SK-N-SH treated with all-trans-retinoic acid at 6 μM for 48 hours (cell line): ENCODE measurements around the gene RAC3.

Experiments used
- ATAC-seq: fragments of 200-7000 bp; cut with Tn5 transposase; 3 replicates; pipeline ENCODE4 v1.9.1; 2020; ENCODE audit warnings: mild to moderate bottlenecking, moderate library complexity
- ARNTL ChIP-seq: fragments of 450-650 bp; formaldehyde crosslinking; IDR thresholded peaks from 2 replicates; pipeline ENCODE4 v1.5.0; 2020; ENCODE audit warnings: low read depth, mild to moderate bottlenecking, moderate library complexity, borderline replicate concordance
- BACH2 ChIP-seq: fragments of 250-450 bp; sonication (Bioruptor Pico); IDR thresholded peaks from 2 replicates; pipeline ENCODE4 v1.9.0; 2021; ENCODE audit warnings: mild to moderate bottlenecking, borderline replicate concordance
- CSDC2 ChIP-seq: fragments of 250-450 bp; sonication (Bioruptor Pico); IDR thresholded peaks from 2 replicates; pipeline ENCODE4 v1.5.0; 2020; ENCODE audit warnings: mild to moderate bottlenecking, moderate library complexity
- ESRRG ChIP-seq: fragments of 250-450 bp; sonication (Bioruptor Pico); IDR thresholded peaks from 2 replicates; pipeline ENCODE4 v1.6.1; 2021; ENCODE audit warnings: mild to moderate bottlenecking
- GLIS3 ChIP-seq: fragments of 250-450 bp; sonication (Bioruptor Pico); IDR thresholded peaks from 2 replicates; pipeline ENCODE4 v1.5.0; 2020; ENCODE audit warnings: mild to moderate bottlenecking, moderate library complexity
- ISL1 ChIP-seq: fragments of 250-450 bp; sonication (Bioruptor Pico); IDR thresholded peaks from 2 replicates; pipeline ENCODE4 v2.1.2; 2022; ENCODE audit warnings: mild to moderate bottlenecking, moderate library complexity
- OSR1 ChIP-seq: fragments of 250-450 bp; sonication (Bioruptor Pico); IDR thresholded peaks from 2 replicates; pipeline ENCODE4 v1.8.0; 2022; ENCODE audit warnings: moderate library complexity, mild to moderate bottlenecking, inconsistent platforms
- PPARA ChIP-seq: fragments of 250-450 bp; sonication (Bioruptor Pico); IDR thresholded peaks from 2 replicates; pipeline ENCODE4 v1.5.0; 2020; ENCODE audit warnings: mild to moderate bottlenecking, borderline replicate concordance
- RARB ChIP-seq: fragments of 250-450 bp; sonication (Bioruptor Pico); IDR thresholded peaks from 2 replicates; pipeline ENCODE4 v1.8.0; 2021; ENCODE audit warnings: mild to moderate bottlenecking, moderate library complexity
- SNAI2 ChIP-seq: fragments of 250-450 bp; sonication (Bioruptor Pico); IDR thresholded peaks from 2 replicates; pipeline ENCODE4 v1.5.0; 2020; ENCODE audit warnings: mild to moderate bottlenecking, moderate library complexity
- TCF4 ChIP-seq: fragments of 250-450 bp; sonication (Bioruptor Pico); IDR thresholded peaks from 2 replicates; pipeline ENCODE4 v1.8.0; 2021; ENCODE audit warnings: mild to moderate bottlenecking, moderate library complexity, borderline replicate concordance
- TOX ChIP-seq: fragments of 250-450 bp; sonication (Bioruptor Pico); IDR thresholded peaks from 2 replicates; pipeline ENCODE4 v1.8.0; 2021; ENCODE audit warnings: mild to moderate bottlenecking, moderate library complexity, borderline replicate concordance
- ZC3H10 ChIP-seq: fragments of 250-450 bp; sonication (Bioruptor Pico); IDR thresholded peaks from 2 replicates; pipeline ENCODE4 v1.5.1; 2021; ENCODE audit warnings: mild to moderate bottlenecking, moderate library complexity
- ZFP3 ChIP-seq: fragments of 250-450 bp; sonication (Bioruptor Pico); IDR thresholded peaks from 2 replicates; pipeline ENCODE4 v1.5.0; 2020; ENCODE audit warnings: mild to moderate bottlenecking, moderate library complexity
- ZNF565 ChIP-seq: fragments of 450-650 bp; formaldehyde crosslinking; conservative IDR thresholded peaks from 2 replicates; pipeline ENCODE4 v1.5.0; 2020; ENCODE audit warnings: low read depth, mild to moderate bottlenecking, moderate library complexity
- ZNF70 ChIP-seq: fragments of 450-650 bp; formaldehyde crosslinking; IDR thresholded peaks from 2 replicates; pipeline ENCODE4 v1.5.0; 2020; ENCODE audit warnings: mild to moderate bottlenecking, moderate library complexity
- ZNF8 ChIP-seq: fragments of 450-650 bp; formaldehyde crosslinking; IDR thresholded peaks from 2 replicates; pipeline ENCODE4 v1.5.0; 2020; ENCODE audit warnings: mild to moderate bottlenecking, moderate library complexity
- TF ChIP-seq, protein P1 (sequence below): fragments of 250-450 bp; sonication (Bioruptor Pico); IDR thresholded peaks from 2 replicates; pipeline ENCODE4 v1.8.0; 2020; ENCODE audit warnings: mild to moderate bottlenecking, moderate library complexity, borderline replicate concordance
- TF ChIP-seq, protein P2 (sequence below): fragments of 250-450 bp; sonication (Bioruptor Pico); IDR thresholded peaks from 2 replicates; pipeline ENCODE4 v1.5.0; 2020; ENCODE audit warnings: mild to moderate bottlenecking, moderate library complexity
- TF ChIP-seq, protein P3 (sequence below): fragments of 250-450 bp; sonication (Bioruptor Pico); IDR thresholded peaks from 2 replicates; pipeline ENCODE4 v1.8.0; 2021; ENCODE audit warnings: low read depth, mild to moderate bottlenecking, moderate library complexity, borderline replicate concordance

The RAC3 gene

DNA sequence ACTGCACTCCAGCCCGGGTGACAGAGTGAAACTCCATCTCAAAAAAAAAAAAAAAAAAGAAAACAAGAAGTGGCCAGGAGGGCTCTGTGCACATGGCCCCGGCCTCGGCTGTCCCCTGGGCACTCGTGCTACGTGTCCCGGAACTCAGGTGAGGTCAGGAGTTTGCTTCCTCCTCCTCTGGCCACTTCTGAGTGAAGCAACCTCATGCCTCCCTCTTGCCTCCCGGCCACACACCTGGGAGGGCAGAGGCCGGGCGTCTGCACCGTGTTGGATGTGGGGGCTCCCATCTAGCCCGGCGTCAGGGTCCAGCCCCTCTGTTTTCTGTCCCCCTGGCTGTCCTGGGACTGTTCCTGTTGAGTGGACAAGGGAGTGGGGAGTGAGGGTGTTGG lies 31.9 kb upstream of the RAC3 start:
- TF ChIP-seq TOX (no peak), CSDC2 (CRISPR knock-in tag) (no peak), ISL1 (CRISPR knock-in tag) (no peak), ZNF565 (CRISPR knock-in tag) (no peak), GLIS3 (CRISPR knock-in tag) (no peak), OSR1 (no peak), ZFP3 (CRISPR knock-in tag) (no peak), ZNF8 (no peak), RARB (CRISPR knock-in tag) (no peak), ZC3H10 (CRISPR knock-in tag) (no peak), ARNTL (CRISPR knock-in tag) (no peak), SNAI2 (CRISPR knock-in tag) (no peak), ESRRG (CRISPR knock-in tag) (no peak)
- TF ChIP-seq, protein P1, sequence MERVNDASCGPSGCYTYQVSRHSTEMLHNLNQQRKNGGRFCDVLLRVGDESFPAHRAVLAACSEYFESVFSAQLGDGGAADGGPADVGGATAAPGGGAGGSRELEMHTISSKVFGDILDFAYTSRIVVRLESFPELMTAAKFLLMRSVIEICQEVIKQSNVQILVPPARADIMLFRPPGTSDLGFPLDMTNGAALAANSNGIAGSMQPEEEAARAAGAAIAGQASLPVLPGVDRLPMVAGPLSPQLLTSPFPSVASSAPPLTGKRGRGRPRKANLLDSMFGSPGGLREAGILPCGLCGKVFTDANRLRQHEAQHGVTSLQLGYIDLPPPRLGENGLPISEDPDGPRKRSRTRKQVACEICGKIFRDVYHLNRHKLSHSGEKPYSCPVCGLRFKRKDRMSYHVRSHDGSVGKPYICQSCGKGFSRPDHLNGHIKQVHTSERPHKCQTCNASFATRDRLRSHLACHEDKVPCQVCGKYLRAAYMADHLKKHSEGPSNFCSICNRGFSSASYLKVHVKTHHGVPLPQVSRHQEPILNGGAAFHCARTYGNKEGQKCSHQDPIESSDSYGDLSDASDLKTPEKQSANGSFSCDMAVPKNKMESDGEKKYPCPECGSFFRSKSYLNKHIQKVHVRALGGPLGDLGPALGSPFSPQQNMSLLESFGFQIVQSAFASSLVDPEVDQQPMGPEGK (CRISPR knock-in tag), result no peak
- TF ChIP-seq, protein P2, sequence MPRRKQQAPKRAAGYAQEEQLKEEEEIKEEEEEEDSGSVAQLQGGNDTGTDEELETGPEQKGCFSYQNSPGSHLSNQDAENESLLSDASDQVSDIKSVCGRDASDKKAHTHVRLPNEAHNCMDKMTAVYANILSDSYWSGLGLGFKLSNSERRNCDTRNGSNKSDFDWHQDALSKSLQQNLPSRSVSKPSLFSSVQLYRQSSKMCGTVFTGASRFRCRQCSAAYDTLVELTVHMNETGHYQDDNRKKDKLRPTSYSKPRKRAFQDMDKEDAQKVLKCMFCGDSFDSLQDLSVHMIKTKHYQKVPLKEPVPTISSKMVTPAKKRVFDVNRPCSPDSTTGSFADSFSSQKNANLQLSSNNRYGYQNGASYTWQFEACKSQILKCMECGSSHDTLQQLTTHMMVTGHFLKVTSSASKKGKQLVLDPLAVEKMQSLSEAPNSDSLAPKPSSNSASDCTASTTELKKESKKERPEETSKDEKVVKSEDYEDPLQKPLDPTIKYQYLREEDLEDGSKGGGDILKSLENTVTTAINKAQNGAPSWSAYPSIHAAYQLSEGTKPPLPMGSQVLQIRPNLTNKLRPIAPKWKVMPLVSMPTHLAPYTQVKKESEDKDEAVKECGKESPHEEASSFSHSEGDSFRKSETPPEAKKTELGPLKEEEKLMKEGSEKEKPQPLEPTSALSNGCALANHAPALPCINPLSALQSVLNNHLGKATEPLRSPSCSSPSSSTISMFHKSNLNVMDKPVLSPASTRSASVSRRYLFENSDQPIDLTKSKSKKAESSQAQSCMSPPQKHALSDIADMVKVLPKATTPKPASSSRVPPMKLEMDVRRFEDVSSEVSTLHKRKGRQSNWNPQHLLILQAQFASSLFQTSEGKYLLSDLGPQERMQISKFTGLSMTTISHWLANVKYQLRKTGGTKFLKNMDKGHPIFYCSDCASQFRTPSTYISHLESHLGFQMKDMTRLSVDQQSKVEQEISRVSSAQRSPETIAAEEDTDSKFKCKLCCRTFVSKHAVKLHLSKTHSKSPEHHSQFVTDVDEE (CRISPR knock-in tag), result no peak
- ATAC-seq, result no peak

DNA sequence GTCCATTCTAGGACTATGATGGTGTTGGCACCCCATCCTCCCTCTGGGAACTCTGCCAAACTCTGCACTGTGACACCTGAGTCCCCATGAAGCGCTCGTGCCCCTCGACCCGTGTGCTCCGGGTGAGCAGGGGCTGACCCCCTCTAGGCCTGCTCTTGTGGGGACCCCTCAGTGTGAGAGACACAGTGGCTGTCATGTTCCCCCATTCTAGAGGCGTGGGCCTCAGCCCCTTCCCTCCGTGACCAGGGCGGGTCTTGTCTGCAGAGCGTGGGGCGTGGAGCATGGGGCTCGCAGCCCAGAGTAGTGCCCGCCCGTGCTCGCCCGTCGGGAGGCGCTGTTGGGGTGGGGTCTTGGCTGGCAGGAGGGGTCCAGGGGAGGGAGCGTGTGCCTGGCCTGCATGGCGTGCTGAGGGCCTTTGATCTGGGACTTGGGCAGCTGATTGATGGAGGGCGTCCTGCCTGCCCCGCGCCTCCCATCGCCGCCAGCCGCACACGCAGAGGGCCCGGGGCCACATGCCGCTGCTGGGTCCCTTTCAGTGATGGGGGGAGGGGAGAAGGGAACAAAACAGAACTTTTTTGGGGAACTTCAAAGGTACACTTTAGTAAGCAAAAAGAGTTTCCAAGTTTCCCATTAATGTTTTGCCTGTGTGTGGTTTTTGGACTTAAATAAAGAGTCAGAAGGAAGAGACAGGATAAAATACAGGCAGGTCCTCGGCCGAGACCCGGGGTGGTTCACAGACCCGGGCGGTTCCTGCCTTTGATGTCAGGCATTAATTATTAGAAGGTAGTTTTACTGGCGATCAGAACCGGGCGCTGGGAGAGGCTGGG lies 31.3 kb upstream of the RAC3 start:
- no peak for ATAC-seq

DNA sequence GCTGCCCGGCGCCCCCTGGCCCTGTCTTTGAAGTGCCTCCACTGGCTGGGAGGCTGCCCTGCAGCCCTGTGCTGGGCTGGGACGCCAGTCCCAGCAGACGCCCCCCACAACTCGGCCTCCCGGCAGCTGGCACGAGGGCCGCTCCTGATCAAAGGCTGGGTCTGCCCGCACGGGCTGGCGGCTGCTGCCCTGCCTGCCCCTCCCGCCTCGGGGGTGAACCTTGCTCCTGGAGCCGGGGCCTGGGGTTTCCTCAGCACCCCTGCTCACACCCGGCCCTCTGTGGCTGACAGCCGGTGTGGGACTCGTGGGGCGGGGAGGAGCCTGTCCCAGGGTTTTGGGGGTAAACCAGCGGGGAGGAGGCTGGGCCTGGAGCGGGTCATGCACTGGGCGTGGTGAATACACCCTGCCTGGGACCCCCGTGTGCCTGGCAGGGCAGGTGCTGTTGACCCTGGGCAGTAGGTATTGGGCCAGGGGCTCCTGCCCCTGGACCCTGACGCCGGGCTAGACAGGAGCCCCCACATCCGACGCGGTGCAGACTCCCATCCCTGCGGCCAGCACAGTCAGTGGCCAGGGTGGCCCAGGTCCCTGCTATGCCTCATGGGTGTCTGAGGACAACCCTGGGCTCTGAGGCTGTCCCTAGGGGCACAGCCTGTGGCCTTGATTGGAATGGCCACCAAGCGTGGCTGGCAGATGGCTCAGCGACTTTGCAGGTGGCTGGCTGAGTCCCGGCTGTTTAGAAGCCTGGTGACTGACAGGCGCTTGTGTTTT lies 30.5 kb upstream of the RAC3 start:
- no peak for ATAC-seq
- TF ChIP-seq GLIS3 (CRISPR knock-in tag) (no peak), ARNTL (CRISPR knock-in tag) (no peak), OSR1 (no peak), ZNF70 (CRISPR knock-in tag) (no peak), PPARA (no peak), SNAI2 (CRISPR knock-in tag) (no peak), TCF4 (no peak), RARB (CRISPR knock-in tag) (no peak), ISL1 (CRISPR knock-in tag) (no peak), BACH2 (CRISPR knock-in tag) (no peak), ZFP3 (CRISPR knock-in tag) (no peak)
- TF ChIP-seq, protein P1 (CRISPR knock-in tag), result no peak
- TF ChIP-seq, protein P3, sequence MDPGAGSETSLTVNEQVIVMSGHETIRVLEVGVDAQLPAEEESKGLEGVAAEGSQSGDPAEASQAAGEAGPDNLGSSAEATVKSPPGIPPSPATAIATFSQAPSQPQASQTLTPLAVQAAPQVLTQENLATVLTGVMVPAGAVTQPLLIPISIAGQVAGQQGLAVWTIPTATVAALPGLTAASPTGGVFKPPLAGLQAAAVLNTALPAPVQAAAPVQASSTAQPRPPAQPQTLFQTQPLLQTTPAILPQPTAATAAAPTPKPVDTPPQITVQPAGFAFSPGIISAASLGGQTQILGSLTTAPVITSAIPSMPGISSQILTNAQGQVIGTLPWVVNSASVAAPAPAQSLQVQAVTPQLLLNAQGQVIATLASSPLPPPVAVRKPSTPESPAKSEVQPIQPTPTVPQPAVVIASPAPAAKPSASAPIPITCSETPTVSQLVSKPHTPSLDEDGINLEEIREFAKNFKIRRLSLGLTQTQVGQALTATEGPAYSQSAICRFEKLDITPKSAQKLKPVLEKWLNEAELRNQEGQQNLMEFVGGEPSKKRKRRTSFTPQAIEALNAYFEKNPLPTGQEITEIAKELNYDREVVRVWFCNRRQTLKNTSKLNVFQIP (CRISPR knock-in tag), result no peak

More for the DNA sequence above, 31.3 kb upstream of the RAC3 start:
- TF ChIP-seq ESRRG (CRISPR knock-in tag), result no peak
- TF ChIP-seq CSDC2 (CRISPR knock-in tag), result no peak
- TF ChIP-seq, protein P1 (CRISPR knock-in tag), result no peak
- no peak for TF ChIP-seq ZNF70 (CRISPR knock-in tag)
- no peak for TF ChIP-seq ZC3H10 (CRISPR knock-in tag)
- TF ChIP-seq ARNTL (CRISPR knock-in tag), result no peak
- no peak for TF ChIP-seq RARB (CRISPR knock-in tag)
- no peak for TF ChIP-seq GLIS3 (CRISPR knock-in tag)
